Measurements from ENCODE around the gene ATP6V1F.

GRCh38 chr7:128865303-128865702 lies 2.6 kb downstream of the ATP6V1F start:
- TF ChIP-seq CTCF (IDR thresholded peaks at IDR 0.05) (no peak), POLR2A (IDR thresholded peaks at IDR 0.05) (no peak)
